Osteocyte (in vitro differentiated cells): ENCODE data around the gene SLC29A1. TPM values are rescaled to one million over a fixed set of nuclear protein-coding genes. Genes with fewer than 3 reads are reported as not detected.

Experiments
- DNase-seq: peaks from one replicate; pipeline ENCODE4 v3.0.0; 2021; ENCODE audit warnings: mixed read lengths; ENCODE audit not compliant: unreplicated experiment; ENCODE audit errors: extremely low spot score
- H3K27ac Mint-ChIP-seq: one replicate; pipeline ENCODE4 v1.8.0; 2021; ENCODE audit warnings: mild to moderate bottlenecking, mixed read lengths; ENCODE audit not compliant: unreplicated experiment
- H3K27me3 Mint-ChIP-seq: one replicate; pipeline ENCODE4 v1.8.0; 2021; ENCODE audit warnings: mixed read lengths; ENCODE audit not compliant: unreplicated experiment
- H3K36me3 Mint-ChIP-seq: one replicate; pipeline ENCODE4 v1.8.0; 2021; ENCODE audit warnings: mixed read lengths; ENCODE audit not compliant: unreplicated experiment
- H3K4me1 Mint-ChIP-seq: one replicate; pipeline ENCODE4 v1.8.0; 2021; ENCODE audit warnings: mixed read lengths; ENCODE audit not compliant: unreplicated experiment
- H3K4me3 Mint-ChIP-seq: one replicate; pipeline ENCODE4 v1.8.0; 2021; ENCODE audit warnings: mild to moderate bottlenecking, moderate library complexity, mixed read lengths; ENCODE audit not compliant: unreplicated experiment
- H3K9me3 Mint-ChIP-seq: one replicate; pipeline ENCODE4 v1.8.0; 2021; ENCODE audit warnings: mixed read lengths; ENCODE audit not compliant: unreplicated experiment
- total RNA-seq: library from RNA; stranded (reverse); gene quantifications from 2 replicates; pipeline ENCODE4 v1.2.1, GENCODE V29; 2021
- TF ChIP-seq, protein P1 (sequence below): fragments of 200-600 bp; sonication (generic); IDR thresholded peaks from 2 replicates; pipeline ENCODE4 v1.5.0; 2021; ENCODE audit warnings: antibody characterized with exemption, mild to moderate bottlenecking, moderate library complexity

The SLC29A1 gene
- total RNA-seq, 1 donor from 2014 or later: 135 TPM

DNA sequence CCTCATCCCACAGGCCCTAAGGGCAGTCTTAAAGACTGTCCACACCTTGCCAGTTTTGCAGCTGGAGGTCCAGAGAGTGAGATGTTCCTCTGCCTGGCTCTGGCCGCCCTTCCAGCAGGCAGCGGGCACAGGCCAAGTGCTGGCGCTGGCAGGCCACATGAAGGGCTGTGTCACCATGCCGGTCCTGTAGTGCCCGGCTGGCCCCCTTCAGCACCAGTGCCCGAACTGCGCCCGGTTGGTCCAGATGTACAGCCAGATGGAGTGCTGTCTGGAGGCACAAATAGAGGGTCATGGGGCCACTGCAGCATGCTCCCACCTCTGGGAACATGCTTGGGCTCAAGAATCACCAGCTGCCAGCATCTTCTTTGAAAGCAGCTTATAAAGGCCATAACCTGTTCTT, 38.2 kb downstream of the SLC29A1 start:
- Mint-ChIP-seq H3K27ac (no peak overlapping the region), H3K4me1 (peaks cover 39% of the 10 kb centered on the region), H3K4me3 (no peak overlapping the region), H3K27me3 (no peaks in the 10 kb centered on the region), H3K36me3 (peaks cover 15% of the 10 kb centered on the region), H3K9me3 (no peaks in the 10 kb centered on the region)
- no peak for DNase-seq
- TF ChIP-seq, protein P1, sequence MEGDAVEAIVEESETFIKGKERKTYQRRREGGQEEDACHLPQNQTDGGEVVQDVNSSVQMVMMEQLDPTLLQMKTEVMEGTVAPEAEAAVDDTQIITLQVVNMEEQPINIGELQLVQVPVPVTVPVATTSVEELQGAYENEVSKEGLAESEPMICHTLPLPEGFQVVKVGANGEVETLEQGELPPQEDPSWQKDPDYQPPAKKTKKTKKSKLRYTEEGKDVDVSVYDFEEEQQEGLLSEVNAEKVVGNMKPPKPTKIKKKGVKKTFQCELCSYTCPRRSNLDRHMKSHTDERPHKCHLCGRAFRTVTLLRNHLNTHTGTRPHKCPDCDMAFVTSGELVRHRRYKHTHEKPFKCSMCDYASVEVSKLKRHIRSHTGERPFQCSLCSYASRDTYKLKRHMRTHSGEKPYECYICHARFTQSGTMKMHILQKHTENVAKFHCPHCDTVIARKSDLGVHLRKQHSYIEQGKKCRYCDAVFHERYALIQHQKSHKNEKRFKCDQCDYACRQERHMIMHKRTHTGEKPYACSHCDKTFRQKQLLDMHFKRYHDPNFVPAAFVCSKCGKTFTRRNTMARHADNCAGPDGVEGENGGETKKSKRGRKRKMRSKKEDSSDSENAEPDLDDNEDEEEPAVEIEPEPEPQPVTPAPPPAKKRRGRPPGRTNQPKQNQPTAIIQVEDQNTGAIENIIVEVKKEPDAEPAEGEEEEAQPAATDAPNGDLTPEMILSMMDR: no peak

DNA sequence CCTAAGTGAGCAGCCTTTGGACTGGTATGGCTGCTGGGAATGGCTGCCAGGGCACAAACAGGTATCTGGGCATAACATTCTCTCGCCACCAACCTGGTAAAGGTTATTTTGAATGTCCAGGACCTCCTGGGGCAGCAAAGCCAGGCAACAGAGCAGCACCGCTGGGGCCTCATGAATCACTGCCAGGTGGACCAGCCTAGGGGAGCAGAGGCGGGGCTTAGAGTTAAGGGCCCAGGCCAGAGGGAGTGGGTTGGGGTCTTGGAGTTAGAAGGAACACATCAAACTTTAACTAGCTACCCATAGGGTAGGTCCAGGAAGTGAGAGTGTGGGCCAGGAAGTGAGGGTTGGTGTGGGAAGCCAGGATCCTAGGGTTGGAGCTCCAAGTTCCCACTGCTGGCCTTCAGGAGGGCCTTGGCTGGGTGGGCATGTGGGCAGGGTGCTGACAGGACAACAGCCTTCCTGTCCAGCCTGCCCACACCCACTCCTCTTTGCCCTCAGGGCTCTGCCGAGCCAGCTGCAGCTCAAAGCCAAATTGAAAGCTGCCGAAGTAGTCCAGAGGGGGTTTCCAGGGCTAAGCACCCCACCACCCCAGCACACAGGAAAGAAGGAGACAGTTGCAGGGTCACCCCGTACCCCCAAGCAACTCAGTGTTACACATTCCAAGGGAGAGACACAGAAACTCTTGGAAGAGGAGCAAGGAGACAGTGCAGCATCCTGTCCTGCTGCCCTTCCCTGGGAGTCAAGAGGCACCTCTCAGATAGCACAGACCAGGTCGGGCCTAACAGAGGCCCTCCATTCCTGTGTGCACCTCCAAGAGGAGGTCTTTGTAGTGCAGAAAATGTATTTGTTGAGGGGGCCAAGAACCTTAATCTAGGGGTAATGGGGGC, 39.3 kb downstream of the SLC29A1 start:
- DNase-seq: no peak
- peak overlapping the region; percentile 90 for H3K4me3 Mint-ChIP-seq
- peaks cover 36% of the 10 kb centered on the region for H3K4me1 Mint-ChIP-seq
- H3K36me3 Mint-ChIP-seq: peaks cover 15% of the 10 kb centered on the region
- H3K27me3 Mint-ChIP-seq: no peaks in the 10 kb centered on the region
- TF ChIP-seq, protein P1: no peak
- H3K9me3 Mint-ChIP-seq: no peaks in the 10 kb centered on the region
- H3K27ac Mint-ChIP-seq: peak overlapping the region; percentile 79

DNA sequence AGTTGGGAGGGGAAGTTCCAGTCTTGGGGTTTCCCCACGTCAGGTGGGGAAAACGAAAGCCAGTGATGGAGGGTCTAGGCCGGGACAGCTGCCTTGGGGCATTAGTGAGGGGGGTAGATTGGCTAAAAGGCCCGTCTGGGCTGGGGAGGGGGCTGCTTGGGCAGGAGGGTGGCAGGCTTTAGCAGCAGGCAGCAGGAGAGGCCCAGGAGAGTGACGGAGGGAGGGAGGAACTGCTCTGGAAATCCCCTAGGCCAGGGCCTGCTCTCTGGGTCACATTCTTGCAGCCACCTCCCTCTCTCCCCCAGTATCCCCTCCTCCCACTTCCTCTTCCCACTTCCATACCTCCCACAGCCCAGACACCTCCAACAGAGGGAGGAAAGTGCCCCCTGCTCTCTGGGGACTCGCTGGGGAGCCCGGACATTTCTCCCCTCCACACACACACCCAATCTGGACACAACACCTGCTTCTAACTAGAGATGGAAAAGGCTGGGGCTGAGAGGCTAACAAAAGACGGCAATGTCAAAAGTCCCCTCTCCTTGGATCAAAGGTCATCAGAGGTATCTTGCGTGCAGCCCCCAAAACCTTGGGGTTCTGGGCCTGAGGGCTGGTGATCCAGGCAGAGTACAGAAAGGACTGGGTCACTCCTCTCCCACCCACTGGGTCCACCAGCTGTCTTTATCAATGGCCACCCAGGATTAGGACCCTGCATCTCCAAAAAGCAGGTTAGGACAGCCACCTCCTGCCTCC, 40.1 kb downstream of the SLC29A1 start:
- Mint-ChIP-seq H3K9me3 (no peaks in the 10 kb centered on the region), H3K4me1 (peaks cover 28% of the 10 kb centered on the region), H3K36me3 (peaks cover 12% of the 10 kb centered on the region), H3K4me3 (peak overlapping the region; percentile 90), H3K27ac (peak overlapping the region; percentile 79), H3K27me3 (peaks cover 2% of the 10 kb centered on the region)
- TF ChIP-seq, protein P1: no peak
- DNase-seq: no peak

DNA sequence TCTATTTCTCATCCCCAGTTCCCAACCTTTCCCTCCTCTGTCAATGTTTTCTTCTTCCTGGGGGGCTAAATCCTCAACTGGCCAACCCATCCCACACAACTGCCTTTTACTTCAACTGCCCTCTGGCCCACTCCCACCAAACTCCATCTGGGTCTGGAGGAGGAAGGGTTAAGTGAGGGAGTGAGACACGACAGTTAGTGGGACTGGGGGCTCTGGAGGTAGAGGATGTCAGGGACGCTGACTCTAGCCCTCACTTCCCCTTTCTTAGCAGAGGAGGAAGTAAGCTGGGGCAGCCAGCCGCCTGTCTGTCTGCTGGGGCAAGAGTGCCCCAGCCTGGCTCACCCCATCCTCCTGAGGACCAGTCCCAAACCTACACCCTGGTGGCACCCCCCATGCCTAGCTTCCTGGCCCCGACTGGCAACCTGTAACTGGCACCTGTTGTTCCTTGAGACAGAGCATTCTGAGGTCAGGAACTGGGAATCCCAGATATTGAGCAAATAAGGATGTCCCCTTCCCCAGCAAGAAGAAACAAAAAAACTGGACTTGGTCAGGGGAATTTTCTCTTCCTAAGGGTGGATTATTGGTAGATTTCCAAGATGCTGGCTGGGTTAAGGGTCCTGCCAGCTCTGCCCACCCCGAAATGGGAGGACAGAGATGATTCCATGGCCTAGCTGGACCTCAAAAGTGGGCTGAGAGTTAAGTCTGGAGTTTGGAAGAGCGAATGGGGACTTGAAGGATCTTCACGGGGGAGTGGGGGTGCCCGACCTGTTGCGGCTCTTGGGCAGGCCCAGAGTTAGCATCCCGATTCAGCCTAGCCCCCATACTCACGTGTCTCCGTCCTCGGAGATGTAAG, 41.0 kb downstream of the SLC29A1 start:
- H3K9me3 Mint-ChIP-seq: no peaks in the 10 kb centered on the region
- TF ChIP-seq, protein P1: no peak
- H3K27me3 Mint-ChIP-seq: peaks cover 10% of the 10 kb centered on the region
- peak overlapping the region; percentile 90 for H3K4me3 Mint-ChIP-seq
- peaks cover 26% of the 10 kb centered on the region for H3K4me1 Mint-ChIP-seq
- no peak for DNase-seq
- peak overlapping the region; percentile 79 for H3K27ac Mint-ChIP-seq
- H3K36me3 Mint-ChIP-seq: peaks cover 7% of the 10 kb centered on the region
